ENCODE measurements around the gene MYO5C.

Gene MYO5C, protein sequence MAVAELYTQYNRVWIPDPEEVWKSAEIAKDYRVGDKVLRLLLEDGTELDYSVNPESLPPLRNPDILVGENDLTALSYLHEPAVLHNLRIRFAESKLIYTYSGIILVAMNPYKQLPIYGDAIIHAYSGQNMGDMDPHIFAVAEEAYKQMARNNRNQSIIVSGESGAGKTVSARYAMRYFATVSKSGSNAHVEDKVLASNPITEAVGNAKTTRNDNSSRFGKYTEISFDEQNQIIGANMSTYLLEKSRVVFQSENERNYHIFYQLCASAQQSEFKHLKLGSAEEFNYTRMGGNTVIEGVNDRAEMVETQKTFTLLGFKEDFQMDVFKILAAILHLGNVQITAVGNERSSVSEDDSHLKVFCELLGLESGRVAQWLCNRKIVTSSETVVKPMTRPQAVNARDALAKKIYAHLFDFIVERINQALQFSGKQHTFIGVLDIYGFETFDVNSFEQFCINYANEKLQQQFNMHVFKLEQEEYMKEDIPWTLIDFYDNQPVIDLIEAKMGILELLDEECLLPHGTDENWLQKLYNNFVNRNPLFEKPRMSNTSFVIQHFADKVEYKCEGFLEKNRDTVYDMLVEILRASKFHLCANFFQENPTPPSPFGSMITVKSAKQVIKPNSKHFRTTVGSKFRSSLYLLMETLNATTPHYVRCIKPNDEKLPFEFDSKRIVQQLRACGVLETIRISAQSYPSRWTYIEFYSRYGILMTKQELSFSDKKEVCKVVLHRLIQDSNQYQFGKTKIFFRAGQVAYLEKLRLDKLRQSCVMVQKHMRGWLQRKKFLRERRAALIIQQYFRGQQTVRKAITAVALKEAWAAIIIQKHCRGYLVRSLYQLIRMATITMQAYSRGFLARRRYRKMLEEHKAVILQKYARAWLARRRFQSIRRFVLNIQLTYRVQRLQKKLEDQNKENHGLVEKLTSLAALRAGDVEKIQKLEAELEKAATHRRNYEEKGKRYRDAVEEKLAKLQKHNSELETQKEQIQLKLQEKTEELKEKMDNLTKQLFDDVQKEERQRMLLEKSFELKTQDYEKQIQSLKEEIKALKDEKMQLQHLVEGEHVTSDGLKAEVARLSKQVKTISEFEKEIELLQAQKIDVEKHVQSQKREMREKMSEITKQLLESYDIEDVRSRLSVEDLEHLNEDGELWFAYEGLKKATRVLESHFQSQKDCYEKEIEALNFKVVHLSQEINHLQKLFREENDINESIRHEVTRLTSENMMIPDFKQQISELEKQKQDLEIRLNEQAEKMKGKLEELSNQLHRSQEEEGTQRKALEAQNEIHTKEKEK (N-terminal part only)

DNA sequence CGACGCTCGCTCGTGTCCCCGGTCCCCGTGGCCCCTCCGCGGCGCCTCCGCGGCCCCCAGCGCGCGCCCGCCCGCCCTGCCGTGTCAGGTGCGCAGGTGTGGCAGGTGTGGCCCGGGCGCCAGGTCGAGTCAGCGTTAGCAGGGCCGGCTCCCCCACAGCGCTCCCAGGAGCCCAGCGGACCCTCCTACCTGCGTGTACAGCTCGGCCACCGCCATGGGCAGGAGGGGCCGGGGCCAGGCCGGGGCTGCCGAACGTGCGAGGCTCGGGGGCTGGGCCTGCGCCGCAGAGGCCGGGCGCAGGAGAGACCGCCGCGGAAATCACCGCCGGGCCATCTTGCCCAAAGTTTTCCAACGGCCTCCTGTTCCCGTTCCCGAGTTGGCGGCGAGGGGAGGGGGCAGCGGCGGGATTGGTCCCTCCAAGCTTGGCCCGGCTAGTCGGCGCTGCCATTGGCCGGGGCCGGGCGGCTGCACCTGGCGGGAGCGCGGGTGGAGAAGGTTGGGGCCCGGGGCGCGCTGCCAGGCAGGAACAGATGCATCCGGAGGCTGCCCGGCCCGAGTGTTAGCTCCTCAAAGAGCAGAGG, at the start of gene MYO5C:
TSS of gene MYO5C (minus strand) at position 384 of the 581 bp plus-strand sequence. CDS start at position 216, 168 bp downstream.
- no peak for DNase-seq

DNA sequence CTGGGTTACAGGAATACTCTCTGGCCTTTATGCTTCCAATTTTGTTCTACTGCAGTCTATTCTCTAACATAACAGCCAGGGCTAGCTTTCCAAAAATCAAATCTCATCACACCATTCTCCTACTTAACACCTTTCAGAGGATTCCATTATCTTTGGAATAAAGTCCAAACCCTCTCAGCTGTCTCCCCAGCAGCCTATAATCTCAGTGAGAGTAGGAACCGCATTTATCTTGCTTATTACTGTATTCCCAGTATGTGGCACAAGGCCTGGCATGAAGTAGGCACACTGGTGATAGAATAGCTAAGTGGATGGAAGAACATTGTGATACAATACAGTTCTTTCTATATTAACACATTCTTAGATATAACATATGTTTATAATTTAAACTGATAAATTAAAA, 49.0 kb upstream of the MYO5C start:
- no peak for DNase-seq

- DNase-seq, result no peak
Observed at GRCh38 chr15:52343831-52344230, 48.2 kb upstream of the MYO5C start.

- DNase-seq, result no peak
Observed at GRCh38 chr15:52340093-52340492, 44.5 kb upstream of the MYO5C start.

- DNase-seq, result no peak
Observed at GRCh38 chr15:52338891-52339290, 43.3 kb upstream of the MYO5C start.

- no peak for DNase-seq
Observed at GRCh38 chr15:52338058-52338457, 42.5 kb upstream of the MYO5C start.

GRCh38 chr15:52337198-52337853, 41.7 kb upstream of the MYO5C start:
- DNase-seq, result peak; percentile 82

GRCh38 chr15:52336529-52336928, 40.9 kb upstream of the MYO5C start:
- DNase-seq, result peak; percentile 24

- DNase-seq, result peak; percentile 35
Observed at GRCh38 chr15:52334491-52335160, 39.0 kb upstream of the MYO5C start.

DNA sequence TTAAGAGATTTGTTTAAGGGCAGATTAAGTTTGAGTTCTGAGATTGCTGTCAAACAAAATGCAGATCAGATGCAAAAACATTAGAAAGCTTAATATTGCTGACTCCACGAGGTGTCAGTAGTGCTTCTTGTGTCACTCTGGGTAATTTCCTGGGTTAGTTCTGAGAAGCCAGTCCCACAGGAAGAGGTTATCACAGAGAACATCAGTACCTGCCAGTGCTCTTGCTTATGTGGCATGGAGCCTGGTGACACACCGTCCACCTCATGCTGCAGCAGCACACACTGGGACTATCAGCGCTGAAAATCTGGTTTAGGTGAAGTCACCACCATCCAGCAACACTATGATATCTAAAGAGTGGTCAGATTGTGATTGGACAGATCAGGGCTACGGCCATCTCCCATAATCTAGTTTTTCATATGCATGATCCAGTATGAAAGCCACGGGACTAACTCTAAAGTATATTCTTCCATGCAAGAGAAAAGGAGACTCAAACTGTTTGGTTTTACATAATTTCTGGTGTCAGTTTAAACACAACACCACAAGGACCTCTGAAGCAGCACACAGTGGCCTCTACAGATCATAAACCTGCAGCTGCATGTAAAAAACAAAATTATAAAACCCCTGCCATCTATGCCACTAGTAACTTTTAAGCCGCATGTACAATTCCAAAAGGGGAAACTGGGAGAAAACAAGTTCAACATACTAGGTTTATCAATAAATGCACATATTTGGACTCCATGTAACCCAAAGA, 36.1 kb upstream of the MYO5C start:
- peak; percentile 57 for DNase-seq

DNA sequence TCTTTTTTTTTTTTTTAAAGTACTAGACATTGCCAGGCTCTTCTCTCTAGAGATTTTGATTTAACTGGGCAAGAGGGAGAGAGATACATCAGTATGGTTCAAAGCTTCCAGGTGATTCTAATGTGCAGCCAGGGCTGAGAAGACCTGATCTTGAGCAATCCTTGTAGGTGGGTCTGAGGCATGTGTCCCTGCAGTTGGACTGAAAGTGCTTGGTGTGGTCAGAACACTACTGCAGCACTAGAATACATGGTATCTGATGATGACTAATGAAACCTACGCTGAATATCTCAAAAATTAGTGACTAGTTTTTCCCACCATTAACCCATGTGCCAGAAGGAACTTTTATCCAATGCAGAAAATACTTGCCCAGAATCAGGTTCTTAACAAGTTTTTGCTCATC, 34.4 kb upstream of the MYO5C start:
- DNase-seq, result no peak

DNA sequence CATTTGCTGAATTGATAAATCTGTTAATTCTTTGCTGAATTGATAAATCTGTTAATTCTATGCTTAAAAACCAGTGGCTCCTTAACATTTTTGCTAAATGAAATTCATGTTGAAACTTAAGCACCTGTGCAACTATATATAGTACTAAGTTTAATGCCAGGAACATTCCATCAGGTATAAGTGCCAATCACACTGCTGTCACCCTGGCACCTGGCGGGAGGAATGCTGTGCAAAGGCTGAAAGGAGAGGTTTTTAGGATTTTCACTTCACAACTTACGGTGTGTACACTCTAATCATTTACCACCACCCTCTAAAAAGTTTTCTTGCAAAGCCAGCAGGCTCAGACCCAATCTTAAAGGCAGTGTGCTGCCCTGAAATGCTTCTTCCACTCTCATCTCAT, 33.5 kb upstream of the MYO5C start:
- DNase-seq, result no peak

- DNase-seq, result no peak
Observed at GRCh38 chr15:52328680-52329079, 33.1 kb upstream of the MYO5C start.

- DNase-seq, result no peak
Observed at GRCh38 chr15:52326756-52327155, 31.2 kb upstream of the MYO5C start.

GRCh38 chr15:52324109-52324508, 28.5 kb upstream of the MYO5C start:
- no peak for DNase-seq

GRCh38 chr15:52318729-52319500, 23.3 kb upstream of the MYO5C start:
- DNase-seq, result no peak

DNA sequence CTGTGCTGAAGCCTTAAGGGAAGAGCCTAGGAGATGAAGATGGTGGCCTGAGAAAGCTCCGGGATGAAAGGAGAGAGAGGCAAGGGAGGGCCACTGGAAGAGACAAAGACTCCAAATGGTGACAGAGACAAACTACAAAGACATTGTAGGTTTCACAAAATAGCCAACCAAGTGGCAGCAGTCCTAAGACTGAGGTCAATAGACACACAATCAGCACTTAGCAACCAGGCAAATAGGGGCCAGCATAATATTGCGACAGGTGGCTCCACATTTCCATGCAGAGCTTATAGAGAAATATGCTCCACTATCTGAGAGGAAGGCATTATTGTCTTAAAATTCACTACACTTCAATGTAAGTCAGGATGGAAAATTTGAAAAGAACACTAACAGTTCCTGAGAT, 22.1 kb upstream of the MYO5C start:
- DNase-seq, result no peak

GRCh38 chr15:52317022-52317421, 21.4 kb upstream of the MYO5C start:
- DNase-seq, result no peak

- no peak for DNase-seq
Observed at GRCh38 chr15:52309154-52309548, 13.5 kb upstream of the MYO5C start.

Data from fibroblast of upper back skin (primary cell).